ENCODE results near the gene GCLC. TPM values are rescaled to one million over a fixed set of nuclear protein-coding genes. Genes with fewer than 3 reads are reported as not detected.

The GCLC gene
- total and polyA plus RNA-seq, 7 donors = 4.7 to 31.9 (median 17.9) TPM

GRCh38 chr6:53510746-53511145 is 34.2 kb downstream of the GCLC start:
- Histone ChIP-seq H3K27ac (no peak overlapping the region), H3K36me3 (ENCODE audit: insufficient read depth in 1 of 2, low read depth in 1 of 2) (peaks cover 5 to 96% of the 10 kb centered on the region in 2 donors), H3K27me3 (ENCODE audit: insufficient read depth in 3 of 3, low read length in 2 of 3) (no peaks in the 10 kb centered on the region), H3K4me3 (no peak overlapping the region), H3K9me3 (no peaks in the 10 kb centered on the region), H3K4me1 (peaks cover 15% of the 10 kb centered on the region)
- WGBS, 3 donors = 96 to 100% (median 97%) methylated on average over 3 of the region's 3 CpGs
- intact Hi-C loops (cut with DNase I) = no loop called here
- TF ChIP-seq CTCF (IDR thresholded peaks at IDR 0.05) = no peak
- no peak for ATAC-seq
- DNase-seq = no peak

GRCh38 chr6:53506872-53507271 is 38.0 kb downstream of the GCLC start:
- ATAC-seq (no peak), DNase-seq (no peak)
- intact Hi-C loops (cut with DNase I) = no loop called here
- 85 to 88% (median 87%) methylated on average over 5 of the region's 5 CpGs for WGBS, 3 donors
- H3K4me1 ChIP-seq = no peaks in the 10 kb centered on the region
- TF ChIP-seq CTCF (IDR thresholded peaks at IDR 0.05) = no peak
- H3K36me3 ChIP-seq (ENCODE audit: insufficient read depth in 1 of 2, low read depth in 1 of 2) = peaks cover 8 to 96% of the 10 kb centered on the region in 2 donors
- no peaks in the 10 kb centered on the region for H3K9me3 ChIP-seq
- H3K27ac ChIP-seq = no peak overlapping the region
- no peak overlapping the region for H3K4me3 ChIP-seq
- H3K27me3 ChIP-seq (ENCODE audit: insufficient read depth in 3 of 3, low read length in 2 of 3) = no peaks in the 10 kb centered on the region

- no peaks in the 10 kb centered on the region for H3K9me3 ChIP-seq
- 88 to 96% (median 93%) methylated on average over 3 of the region's 3 CpGs for WGBS, 3 donors
- H3K27me3 ChIP-seq (ENCODE audit: insufficient read depth in 3 of 3, low read length in 2 of 3) = no peaks in the 10 kb centered on the region
- no peak for TF ChIP-seq CTCF (IDR thresholded peaks at IDR 0.05)
- ATAC-seq (no peak), DNase-seq (no peak)
- H3K4me3 ChIP-seq = no peak overlapping the region
- no peak overlapping the region for H3K27ac ChIP-seq
- intact Hi-C loops (cut with DNase I) = no loop called here
- H3K36me3 ChIP-seq (ENCODE audit: insufficient read depth in 1 of 2, low read depth in 1 of 2) = peaks cover 6 to 98% of the 10 kb centered on the region in 2 donors
- no peaks in the 10 kb centered on the region for H3K4me1 ChIP-seq
Measured at GRCh38 chr6:53504512-53504911, 40.4 kb downstream of the GCLC start.

- Histone ChIP-seq H3K36me3 (ENCODE audit: insufficient read depth in 1 of 2, low read depth in 1 of 2) (peaks cover 6 to 98% of the 10 kb centered on the region in 2 donors), H3K27me3 (ENCODE audit: insufficient read depth in 3 of 3, low read length in 2 of 3) (no peaks in the 10 kb centered on the region), H3K4me3 (no peak overlapping the region), H3K9me3 (no peaks in the 10 kb centered on the region), H3K27ac (no peak overlapping the region), H3K4me1 (no peaks in the 10 kb centered on the region)
- intact Hi-C loops (cut with DNase I) = no loop called here
- no peak for DNase-seq
- ATAC-seq = no peak
- 97 to 98% (median 98%) methylated on average over 5 of the region's 5 CpGs for WGBS, 3 donors
- TF ChIP-seq CTCF (IDR thresholded peaks at IDR 0.05) = no peak
Measured at GRCh38 chr6:53503060-53503459, 41.8 kb downstream of the GCLC start.

- Histone ChIP-seq H3K27ac (no peak overlapping the region), H3K36me3 (ENCODE audit: insufficient read depth in 1 of 2, low read depth in 1 of 2) (peaks cover 6 to 84% of the 10 kb centered on the region in 2 donors)
- intact Hi-C loops (cut with DNase I) = no loop called here
Measured at GRCh38 chr6:53501432-53501831, 43.5 kb downstream of the GCLC start.

More at GRCh38 chr6:53501432-53501831, 43.5 kb downstream of the GCLC start:
- Histone ChIP-seq H3K4me1 (no peaks in the 10 kb centered on the region), H3K9me3 (no peaks in the 10 kb centered on the region), H3K27me3 (ENCODE audit: insufficient read depth in 3 of 3, low read length in 2 of 3) (no peaks in the 10 kb centered on the region), H3K4me3 (no peak overlapping the region)
- ATAC-seq = no peak
- 72 to 73% (median 73%) methylated on average over 3 of the region's 3 CpGs for WGBS, 3 donors
- no peak for TF ChIP-seq CTCF (IDR thresholded peaks at IDR 0.05)
- DNase-seq = no peak
